GM23338 (cell line): Measurements from ENCODE around the gene HTRA1. TPM values are rescaled to one million over a fixed set of nuclear protein-coding genes. Genes with fewer than 3 reads are reported as not detected.

Source experiments
- ATAC-seq: fragments of 200-7000 bp; cut with Tn5 transposase; 3 replicates; pipeline ENCODE4 v1.9.1; 2020
- DNase-seq: peaks from one replicate; pipeline ENCODE4 v3.0.0-alpha.2; 2015; ENCODE audit warnings: low spot score
- H2AFZ ChIP-seq: fragments of 200-600 bp; sonication (generic); 2 replicates; pipeline ENCODE4 v1.8.0; 2016; ENCODE audit warnings: antibody characterized with exemption, mild to moderate bottlenecking, moderate library complexity
- H3F3A ChIP-seq: fragments of 200-600 bp; sonication (generic); replicated peaks from 2 replicates; pipeline ENCODE4 v1.8.0; 2017; ENCODE audit warnings: antibody characterized with exemption, mixed run types, low read depth
- H3K27ac ChIP-seq: fragments of 200-600 bp; sonication (generic); 2 replicates; pipeline ENCODE4 v1.6.1; 2016; ENCODE audit warnings: low read depth
- H3K27me3 ChIP-seq: fragments of 200-600 bp; sonication (generic); 2 replicates; pipeline ENCODE4 v1.8.0; 2016; ENCODE audit warnings: mild to moderate bottlenecking, mixed run types, moderate library complexity; ENCODE audit not compliant: insufficient read depth
- H3K36me3 ChIP-seq: fragments of 200-600 bp; sonication (generic); 2 replicates; pipeline ENCODE4 v1.8.0; 2016; ENCODE audit warnings: mild to moderate bottlenecking; ENCODE audit not compliant: insufficient read depth
- H3K4me1 ChIP-seq: fragments of 200-600 bp; sonication (generic); 2 replicates; pipeline ENCODE4 v1.8.0; 2016; ENCODE audit warnings: mild to moderate bottlenecking, moderate library complexity; ENCODE audit not compliant: insufficient read depth
- H3K4me2 ChIP-seq: fragments of 200-600 bp; sonication (generic); 2 replicates; pipeline ENCODE4 v1.7.1; 2017; ENCODE audit warnings: mixed run types
- H3K4me3 ChIP-seq: fragments of 200-600 bp; sonication (generic); 2 replicates; pipeline ENCODE4 v1.6.1; 2016; ENCODE audit warnings: mixed run types
- H3K79me2 ChIP-seq: fragments of 200-600 bp; sonication (generic); replicated peaks from 2 replicates; pipeline ENCODE4 v1.8.0; 2017; ENCODE audit warnings: mild to moderate bottlenecking; ENCODE audit not compliant: insufficient read depth
- H3K9me2 ChIP-seq: fragments of 200-600 bp; sonication (generic); 2 replicates; pipeline ENCODE4 v1.8.0; 2017; ENCODE audit not compliant: insufficient read depth
- H4K20me1 ChIP-seq: fragments of 200-600 bp; sonication (generic); replicated peaks from 2 replicates; pipeline ENCODE4 v1.8.0; 2017; ENCODE audit warnings: mild to moderate bottlenecking; ENCODE audit not compliant: insufficient read depth
- H3K27ac Mint-ChIP-seq: 2 replicates; pipeline ENCODE4 v1.8.0; 2020; ENCODE audit warnings: inconsistent platforms, mild to moderate bottlenecking, moderate library complexity, mixed read lengths
- H3K27me3 Mint-ChIP-seq: 3 replicates; pipeline ENCODE4 v1.8.0; 2022; ENCODE audit warnings: low read depth, mild to moderate bottlenecking, moderate library complexity, mixed read lengths, inconsistent platforms; ENCODE audit not compliant: insufficient read depth, poor library complexity
- H3K36me3 Mint-ChIP-seq: 3 replicates; pipeline ENCODE4 v1.8.0; 2021; ENCODE audit warnings: low read depth, mild to moderate bottlenecking, inconsistent platforms, moderate library complexity, mixed read lengths
- H3K4me1 Mint-ChIP-seq: 3 replicates; pipeline ENCODE4 v1.8.0; 2020; ENCODE audit warnings: mild to moderate bottlenecking, inconsistent platforms, mixed read lengths
- H3K4me3 Mint-ChIP-seq: 3 replicates; pipeline ENCODE4 v1.8.0; 2021; ENCODE audit warnings: moderate library complexity, mild to moderate bottlenecking, inconsistent platforms, mixed read lengths
- H3K9me3 Mint-ChIP-seq: 3 replicates; pipeline ENCODE4 v1.8.0; 2020; ENCODE audit warnings: moderate library complexity, mild to moderate bottlenecking, inconsistent platforms, mixed read lengths
- CTCF ChIP-seq, 2 experiments: fragments of 200-600 bp in 1 of 2; sonication (generic) in 1 of 2; conservative IDR thresholded peaks; 2 replicates each; pipeline versions ENCODE4 v1.5.1 to v1.6.1; 2016 to 2017; ENCODE audit warnings: antibody characterized with exemption in 2 of 2, low read depth in 2 of 2, mild to moderate bottlenecking in 2 of 2, moderate library complexity in 1 of 2
- ETS1 ChIP-seq: IDR thresholded peaks from 2 replicates; pipeline ENCODE4 v1.6.1; 2016; ENCODE audit warnings: antibody characterized with exemption
- EZH2phosphoT487 ChIP-seq: fragments of 200-600 bp; sonication (generic); IDR thresholded peaks from one replicate; pipeline ENCODE4 v1.8.1; 2018; ENCODE audit warnings: antibody characterized with exemption; ENCODE audit not compliant: unreplicated experiment
- JUNB ChIP-seq: IDR thresholded peaks from one replicate; pipeline ENCODE4 v1.6.1; 2016; ENCODE audit warnings: antibody characterized with exemption; ENCODE audit not compliant: unreplicated experiment
- NANOG ChIP-seq: IDR thresholded peaks from 2 replicates; pipeline ENCODE4 v1.6.1; 2016; ENCODE audit warnings: antibody characterized with exemption, borderline replicate concordance
- POLR2AphosphoS5 ChIP-seq: IDR thresholded peaks from 2 replicates; pipeline ENCODE4 v1.6.1; 2016; ENCODE audit warnings: antibody characterized with exemption, low read depth
- REST ChIP-seq: IDR thresholded peaks from one replicate; pipeline ENCODE4 v1.6.1; 2018; ENCODE audit warnings: antibody characterized with exemption; ENCODE audit not compliant: unreplicated experiment
- ZNF114 ChIP-seq: fragments of 250-450 bp; sonication (Bioruptor Pico); IDR thresholded peaks from 2 replicates; pipeline ENCODE4 v1.5.0; 2020; ENCODE audit warnings: mild to moderate bottlenecking, moderate library complexity
- ZNF331 ChIP-seq: fragments of 250-450 bp; sonication (Bioruptor Pico); IDR thresholded peaks from 2 replicates; pipeline ENCODE4 v1.5.0; 2020; ENCODE audit warnings: low read depth, mild to moderate bottlenecking, moderate library complexity
- ZNF462 ChIP-seq: fragments of 250-450 bp; sonication (Bioruptor Pico); IDR thresholded peaks from 2 replicates; pipeline ENCODE4 v1.5.0; 2020; ENCODE audit warnings: mild to moderate bottlenecking, moderate library complexity
- polyA plus RNA-seq: library from polyadenylated mRNA; unstranded; fragments of >200 nt; fragmentation: Nextera tagmentation; extraction: Ambion mirVana; gene quantifications from 2 replicates; pipeline ENCODE4 v1.2.1, GENCODE V29; 2016
- total RNA-seq: library from RNA; depleted of rRNA; stranded (reverse); fragments of >200 nt; shearing (Covaris generic); gene quantifications from 2 replicates; pipeline ENCODE4 v1.2.3, GENCODE V29; 2014

The HTRA1 gene
- total and polyA plus RNA-seq, 2 experiments from 2014 or later, result 8.1 to 16.1 TPM

GRCh38 chr10:122521011-122521410 is 59.7 kb downstream of the HTRA1 start (continued):
- TF ChIP-seq CTCF (conservative IDR thresholded peaks at IDR 0.05; ENCODE audit: low read depth in 2 of 2) (no peak), EZH2phosphoT487 (no peak), ZNF331 (CRISPR knock-in tag) (no peak), REST (no peak)

GRCh38 chr10:122524811-122525210 is 63.5 kb downstream of the HTRA1 start:
- 0 out of 2 replicates have a peak overlapping the region, but pooled peaks have one; percentile 37 for H3K27ac Mint-ChIP-seq
- no peaks in the 10 kb centered on the region for H3K79me2 ChIP-seq
- no peaks in the 10 kb centered on the region for H3K27me3 ChIP-seq
- no peak overlapping the region for H3K27ac ChIP-seq
- H3K36me3 Mint-ChIP-seq, result no peaks in the 10 kb centered on the region; the same call in 2 of the 3 replicates
- no peak overlapping the region for H2AFZ ChIP-seq
- H3K4me3 ChIP-seq, result no peak overlapping the region
- no peaks in the 10 kb centered on the region for H3K36me3 ChIP-seq
- H3K27me3 Mint-ChIP-seq, result peaks cover 6% of the 10 kb centered on the region
- peaks cover 8% of the 10 kb centered on the region; the same call in 2 of the 3 replicates for H3K9me3 Mint-ChIP-seq
- H4K20me1 ChIP-seq, result no peaks in the 10 kb centered on the region
- H3K9me2 ChIP-seq, result peaks cover 8% of the 10 kb centered on the region
- no peaks in the 10 kb centered on the region for H3K4me1 ChIP-seq
- no peak overlapping the region for H3K4me3 Mint-ChIP-seq
- H3F3A ChIP-seq, result no peaks in the 10 kb centered on the region
- no peak overlapping the region for H3K4me2 ChIP-seq
- ATAC-seq (no peak), DNase-seq (no peak)
- H3K4me1 Mint-ChIP-seq, result peaks cover 2% of the 10 kb centered on the region; the same call in 1 of the 3 replicates
- TF ChIP-seq NANOG (no peak), ZNF114 (no peak), ZNF462 (CRISPR knock-in tag) (no peak), ZNF331 (CRISPR knock-in tag) (no peak), JUNB (no peak), CTCF (conservative IDR thresholded peaks at IDR 0.05; ENCODE audit: low read depth in 2 of 2) (no peak), POLR2AphosphoS5 (no peak), ETS1 (no peak)
